ENCODE measurements around the gene IGF2.

IGF2 gene

GRCh38 chr11:2122222-2122906 lies 16.8 kb downstream of the IGF2 start:
- DNase-seq (ENCODE audit: low read depth, low spot score): no peak
- no peak for TF ChIP-seq POLR2AphosphoS5 (IDR thresholded peaks at IDR 0.05; ENCODE audit: borderline replicate concordance, low read depth, low read length)
- TF ChIP-seq FOXP2 (optimal IDR thresholded peaks at IDR 0.05; ENCODE audit: control extremely low read depth, extremely low read length, insufficient read depth): no peak
- no peak for TF ChIP-seq EZH2 (IDR thresholded peaks at IDR 0.05)
- no peaks in the 10 kb centered on the region for H3K9me3 ChIP-seq (ENCODE audit: low read depth, low read length)
- H3K9ac ChIP-seq (ENCODE audit: insufficient read length): no peak overlapping the region
- no peak overlapping the region for H3K4me3 ChIP-seq
- no peak overlapping the region for H3K27ac ChIP-seq
- no peaks in the 10 kb centered on the region for H3K36me3 ChIP-seq (ENCODE audit: insufficient read depth, low read length)

GRCh38 chr11:2121227-2122130 lies 17.7 kb downstream of the IGF2 start:
- Histone ChIP-seq H3K9me3 (ENCODE audit: low read depth, low read length) (no peaks in the 10 kb centered on the region), H3K4me3 (no peak overlapping the region), H3K36me3 (ENCODE audit: insufficient read depth, low read length) (no peaks in the 10 kb centered on the region), H3K9ac (ENCODE audit: insufficient read length) (no peak overlapping the region), H3K27ac (no peak overlapping the region)
- DNase-seq (ENCODE audit: low read depth, low spot score): no peak
- TF ChIP-seq POLR2AphosphoS5 (IDR thresholded peaks at IDR 0.05; ENCODE audit: borderline replicate concordance, low read depth, low read length) (no peak), EZH2 (IDR thresholded peaks at IDR 0.05) (no peak), FOXP2 (optimal IDR thresholded peaks at IDR 0.05; ENCODE audit: control extremely low read depth, extremely low read length, insufficient read depth) (no peak)

DNA sequence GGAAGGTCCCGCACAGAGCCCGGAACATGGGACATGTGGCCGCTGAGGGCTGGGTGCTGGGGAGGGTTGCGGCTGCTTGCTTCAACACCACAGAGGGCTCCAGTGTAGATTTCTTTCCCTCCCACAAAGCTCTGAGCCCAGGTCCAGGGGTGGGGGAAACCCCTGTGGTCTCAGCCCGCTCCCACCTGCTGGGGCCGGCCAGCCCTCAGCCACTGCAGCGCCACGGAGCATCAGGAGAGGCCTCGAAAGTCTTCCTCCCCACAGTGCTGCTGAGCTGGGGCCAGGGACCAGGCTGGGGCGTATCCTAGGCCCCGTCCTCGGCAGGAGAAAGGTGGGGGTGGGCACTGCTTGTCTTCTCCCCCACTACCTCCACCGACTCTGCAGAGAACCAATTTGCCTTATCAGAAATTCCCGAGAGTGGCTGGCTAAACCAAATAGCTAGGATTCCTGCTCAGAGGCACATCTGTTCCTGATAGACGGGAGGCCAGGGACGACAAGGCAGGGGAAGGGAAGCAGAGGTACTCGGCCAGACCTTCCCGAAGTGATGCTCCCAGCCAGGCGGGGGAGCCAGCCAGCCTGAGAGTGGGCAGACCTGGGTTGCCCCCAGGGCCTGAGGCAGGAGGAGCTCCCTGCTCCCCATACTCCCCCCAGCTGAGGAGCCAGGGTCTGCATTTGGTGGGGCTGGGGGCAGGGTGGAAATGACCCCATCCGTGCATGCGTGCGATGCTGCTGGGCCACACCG lies 18.7 kb downstream of the IGF2 start:
- H3K9me3 ChIP-seq (ENCODE audit: low read depth, low read length): no peaks in the 10 kb centered on the region
- no peak overlapping the region for H3K4me3 ChIP-seq
- no peak overlapping the region for H3K27ac ChIP-seq
- DNase-seq (ENCODE audit: low read depth, low spot score): no peak
- no peak overlapping the region for H3K9ac ChIP-seq (ENCODE audit: insufficient read length)
- no peak for TF ChIP-seq FOXP2 (optimal IDR thresholded peaks at IDR 0.05; ENCODE audit: control extremely low read depth, extremely low read length, insufficient read depth)
- no peak for TF ChIP-seq EZH2 (IDR thresholded peaks at IDR 0.05)
- no peak for TF ChIP-seq POLR2AphosphoS5 (IDR thresholded peaks at IDR 0.05; ENCODE audit: borderline replicate concordance, low read depth, low read length)
- no peaks in the 10 kb centered on the region for H3K36me3 ChIP-seq (ENCODE audit: insufficient read depth, low read length)

- Histone ChIP-seq H3K4me3 (no peak overlapping the region), H3K9me3 (ENCODE audit: low read depth, low read length) (no peaks in the 10 kb centered on the region), H3K36me3 (ENCODE audit: insufficient read depth, low read length) (no peaks in the 10 kb centered on the region), H3K27ac (no peak overlapping the region), H3K9ac (ENCODE audit: insufficient read length) (no peak overlapping the region)
- no peak for TF ChIP-seq FOXP2 (optimal IDR thresholded peaks at IDR 0.05; ENCODE audit: control extremely low read depth, extremely low read length, insufficient read depth)
- no peak for TF ChIP-seq EZH2 (IDR thresholded peaks at IDR 0.05)
- TF ChIP-seq POLR2AphosphoS5 (IDR thresholded peaks at IDR 0.05; ENCODE audit: borderline replicate concordance, low read depth, low read length): no peak
- no peak for DNase-seq (ENCODE audit: low read depth, low spot score)
These were observed 20.5 kb downstream of the IGF2 start for GRCh38 chr11:2118677-2119076.

DNA sequence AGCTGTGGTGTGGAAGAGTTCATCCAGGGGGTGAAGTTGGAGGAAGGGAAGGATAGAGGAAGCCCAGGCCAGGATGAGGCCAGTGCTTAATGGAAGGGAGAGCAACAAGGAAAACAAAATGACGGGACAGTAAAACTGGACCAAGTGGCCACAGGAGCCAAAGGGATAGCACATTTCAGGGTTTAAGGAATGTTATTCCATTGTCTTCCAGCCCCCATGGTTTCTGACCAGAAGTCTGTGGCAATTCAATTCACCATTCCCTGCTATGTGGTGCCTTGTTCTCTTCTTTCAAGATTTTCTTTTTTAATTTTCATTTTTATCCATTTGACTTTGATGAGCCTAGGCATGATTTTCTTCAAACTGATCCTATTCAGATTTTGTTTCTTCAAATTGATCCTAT lies 22.5 kb downstream of the IGF2 start:
- no peaks in the 10 kb centered on the region for H3K36me3 ChIP-seq (ENCODE audit: insufficient read depth, low read length)
- H3K9me3 ChIP-seq (ENCODE audit: low read depth, low read length): no peaks in the 10 kb centered on the region
- no peak overlapping the region for H3K27ac ChIP-seq
- no peak for DNase-seq (ENCODE audit: low read depth, low spot score)
- no peak overlapping the region for H3K9ac ChIP-seq (ENCODE audit: insufficient read length)
- H3K4me3 ChIP-seq: no peak overlapping the region
- TF ChIP-seq FOXP2 (optimal IDR thresholded peaks at IDR 0.05; ENCODE audit: control extremely low read depth, extremely low read length, insufficient read depth) (no peak), POLR2AphosphoS5 (IDR thresholded peaks at IDR 0.05; ENCODE audit: borderline replicate concordance, low read depth, low read length) (no peak)

GRCh38 chr11:2115308-2115707 lies 23.9 kb downstream of the IGF2 start:
- TF ChIP-seq EZH2 (IDR thresholded peaks at IDR 0.05) (no peak), FOXP2 (optimal IDR thresholded peaks at IDR 0.05; ENCODE audit: control extremely low read depth, extremely low read length, insufficient read depth) (no peak), POLR2AphosphoS5 (IDR thresholded peaks at IDR 0.05; ENCODE audit: borderline replicate concordance, low read depth, low read length) (no peak)
- no peak for DNase-seq (ENCODE audit: low read depth, low spot score)
- H3K4me3 ChIP-seq: no peak overlapping the region
- H3K36me3 ChIP-seq (ENCODE audit: insufficient read depth, low read length): no peaks in the 10 kb centered on the region
- no peak overlapping the region for H3K9ac ChIP-seq (ENCODE audit: insufficient read length)
- H3K9me3 ChIP-seq (ENCODE audit: low read depth, low read length): no peaks in the 10 kb centered on the region
- H3K27ac ChIP-seq: no peak overlapping the region

DNA sequence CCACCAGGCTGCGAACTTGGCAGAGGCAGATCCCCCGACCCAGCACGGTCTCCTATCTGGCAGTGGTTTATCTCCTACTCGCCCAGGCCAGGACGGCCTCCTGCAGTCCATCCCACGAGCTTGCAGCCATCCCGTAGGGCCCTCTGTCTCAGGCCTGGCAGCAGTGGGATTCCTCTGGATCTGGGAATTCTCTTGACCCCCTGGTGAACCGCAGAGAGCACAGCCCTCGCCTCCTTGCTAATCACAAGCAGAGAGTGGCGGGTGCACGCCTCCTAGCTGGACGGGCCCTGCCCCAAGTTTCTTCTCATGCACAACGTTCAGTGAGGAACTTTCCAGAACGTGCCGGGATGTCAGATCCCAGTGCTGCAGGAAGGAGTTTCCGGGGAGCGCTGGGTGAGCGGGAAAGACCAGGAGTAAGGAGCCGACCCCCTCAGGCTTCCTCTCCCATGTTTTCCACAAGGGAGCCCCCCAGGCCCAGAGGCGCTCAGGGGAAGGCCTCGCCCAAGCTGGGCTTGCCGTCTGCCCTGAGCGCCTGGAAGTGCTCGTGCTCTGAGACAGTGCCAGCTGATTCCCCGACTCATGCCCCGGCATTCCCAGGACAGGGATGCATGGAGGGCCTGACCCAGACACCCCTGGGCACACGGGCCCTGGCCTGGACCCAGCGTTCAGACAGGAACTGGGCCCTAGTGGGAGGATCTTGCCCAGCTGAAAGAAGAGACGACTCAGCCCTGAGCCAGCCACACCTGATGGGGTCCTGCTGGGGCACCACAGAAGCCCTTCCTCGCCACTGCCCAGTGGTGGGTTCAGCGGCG lies 24.6 kb downstream of the IGF2 start:
- no peak for DNase-seq (ENCODE audit: low read depth, low spot score)
- TF ChIP-seq FOXP2 (optimal IDR thresholded peaks at IDR 0.05; ENCODE audit: control extremely low read depth, extremely low read length, insufficient read depth) (no peak), POLR2AphosphoS5 (IDR thresholded peaks at IDR 0.05; ENCODE audit: borderline replicate concordance, low read depth, low read length) (no peak), EZH2 (IDR thresholded peaks at IDR 0.05) (no peak)
- Histone ChIP-seq H3K36me3 (ENCODE audit: insufficient read depth, low read length) (no peaks in the 10 kb centered on the region), H3K27ac (no peak overlapping the region), H3K9ac (ENCODE audit: insufficient read length) (no peak overlapping the region), H3K4me3 (no peak overlapping the region), H3K9me3 (ENCODE audit: low read depth, low read length) (no peaks in the 10 kb centered on the region)

Measured in SK-N-MC (cell line).